ENCODE measurements around the gene ADGRG4. TPM values are rescaled to one million over a fixed set of nuclear protein-coding genes. Genes with fewer than 3 reads are reported as not detected.

Gene ADGRG4
- total and polyA plus RNA-seq, 2 donors (not counting 1 experiment from before 2014, with no cell fraction given) = 0.03 TPM; not detected in 1

GRCh38 chrX:136307471-136307870 lies 6.7 kb downstream of the ADGRG4 start:
- Histone ChIP-seq H3K4me3 (replicated peaks in 1 of 4; ENCODE audit: control extremely low read depth in 1 of 4, insufficient read depth in 1 of 4, low read depth in 3 of 4, low read length in 4 of 4) (no peak overlapping the region), H3K27me3 (ENCODE audit: control insufficient read depth, insufficient read depth, low read length) (no peaks in the 10 kb centered on the region), H3K79me2 (ENCODE audit: control insufficient read depth, insufficient read depth, low read length) (no peaks in the 10 kb centered on the region), H3K27ac (ENCODE audit: insufficient read depth, low read length) (no peak overlapping the region), H3K9me3 (ENCODE audit: control insufficient read depth, insufficient read depth, low read depth, low read length) (no peaks in the 10 kb centered on the region), H4K20me1 (ENCODE audit: control insufficient read depth, extremely low read depth, insufficient read depth, low read length) (no peaks in the 10 kb centered on the region), H3K4me2 (ENCODE audit: extremely low read depth, insufficient read depth, low read length) (no peak overlapping the region), H3K36me3 (ENCODE audit: control insufficient read depth, insufficient read depth, low read length) (no peaks in the 10 kb centered on the region), H3K4me1 (ENCODE audit: control insufficient read depth, extremely low read depth, insufficient read depth, low read length) (no peaks in the 10 kb centered on the region), H3K9ac (ENCODE audit: insufficient read depth, low read length) (no peak overlapping the region), H2AFZ (ENCODE audit: low read length) (no peak overlapping the region)
- TF ChIP-seq CTCF (conservative IDR thresholded peaks at IDR 0.05 in 1 of 2, IDR thresholded peaks at IDR 0.05 in 1 of 2; ENCODE audit: low read depth in 1 of 2, low read length in 2 of 2) = no peak
- no peak for TF ChIP-seq EZH2 (IDR thresholded peaks at IDR 0.05; ENCODE audit: low read length, missing control alignments)
- no peak for DNase-seq (ENCODE audit: low read depth in 2 of 2)

- Histone ChIP-seq H3K4me3 (replicated peaks in 1 of 4; ENCODE audit: control extremely low read depth in 1 of 4, insufficient read depth in 1 of 4, low read depth in 3 of 4, low read length in 4 of 4) (no peak overlapping the region), H3K9ac (ENCODE audit: insufficient read depth, low read length) (no peak overlapping the region), H4K20me1 (ENCODE audit: control insufficient read depth, extremely low read depth, insufficient read depth, low read length) (no peaks in the 10 kb centered on the region), H3K4me1 (ENCODE audit: control insufficient read depth, extremely low read depth, insufficient read depth, low read length) (no peaks in the 10 kb centered on the region), H3K27me3 (ENCODE audit: control insufficient read depth, insufficient read depth, low read length) (no peaks in the 10 kb centered on the region), H3K9me3 (ENCODE audit: control insufficient read depth, insufficient read depth, low read depth, low read length) (no peaks in the 10 kb centered on the region), H3K79me2 (ENCODE audit: control insufficient read depth, insufficient read depth, low read length) (no peaks in the 10 kb centered on the region), H3K27ac (ENCODE audit: insufficient read depth, low read length) (no peak overlapping the region), H3K4me2 (ENCODE audit: extremely low read depth, insufficient read depth, low read length) (no peak overlapping the region), H3K36me3 (ENCODE audit: control insufficient read depth, insufficient read depth, low read length) (no peaks in the 10 kb centered on the region), H2AFZ (ENCODE audit: low read length) (no peak overlapping the region)
- DNase-seq (ENCODE audit: low read depth in 2 of 2) = peak in 1 of 2 donors; percentile 30
- TF ChIP-seq EZH2 (IDR thresholded peaks at IDR 0.05; ENCODE audit: low read length, missing control alignments) = no peak
- no peak for TF ChIP-seq CTCF (conservative IDR thresholded peaks at IDR 0.05 in 1 of 2, IDR thresholded peaks at IDR 0.05 in 1 of 2; ENCODE audit: low read depth in 1 of 2, low read length in 2 of 2)
These were observed 9.6 kb downstream of the ADGRG4 start for GRCh38 chrX:136310411-136310810.

- no peaks in the 10 kb centered on the region for H3K36me3 ChIP-seq (ENCODE audit: control insufficient read depth, insufficient read depth, low read length)
- H3K4me3 ChIP-seq (replicated peaks in 1 of 4; ENCODE audit: control extremely low read depth in 1 of 4, insufficient read depth in 1 of 4, low read depth in 3 of 4, low read length in 4 of 4) = no peak overlapping the region
- no peaks in the 10 kb centered on the region for H4K20me1 ChIP-seq (ENCODE audit: control insufficient read depth, extremely low read depth, insufficient read depth, low read length)
- DNase-seq (ENCODE audit: low read depth in 2 of 2) = no peak
- H3K4me2 ChIP-seq (ENCODE audit: extremely low read depth, insufficient read depth, low read length) = no peak overlapping the region
- no peak overlapping the region for H3K9ac ChIP-seq (ENCODE audit: insufficient read depth, low read length)
- TF ChIP-seq EZH2 (IDR thresholded peaks at IDR 0.05; ENCODE audit: low read length, missing control alignments) (no peak), CTCF (conservative IDR thresholded peaks at IDR 0.05 in 1 of 2, IDR thresholded peaks at IDR 0.05 in 1 of 2; ENCODE audit: low read depth in 1 of 2, low read length in 2 of 2) (no peak)
- no peaks in the 10 kb centered on the region for H3K79me2 ChIP-seq (ENCODE audit: control insufficient read depth, insufficient read depth, low read length)
- no peak overlapping the region for H3K27ac ChIP-seq (ENCODE audit: insufficient read depth, low read length)
- no peaks in the 10 kb centered on the region for H3K9me3 ChIP-seq (ENCODE audit: control insufficient read depth, insufficient read depth, low read depth, low read length)
- no peaks in the 10 kb centered on the region for H3K27me3 ChIP-seq (ENCODE audit: control insufficient read depth, insufficient read depth, low read length)
- no peak overlapping the region for H2AFZ ChIP-seq (ENCODE audit: low read length)
- H3K4me1 ChIP-seq (ENCODE audit: control insufficient read depth, extremely low read depth, insufficient read depth, low read length) = no peaks in the 10 kb centered on the region
These were observed 17.4 kb downstream of the ADGRG4 start for GRCh38 chrX:136318156-136318555.

All from fibroblast of lung (primary cell).